Skeletal muscle cell (primary cell): ENCODE measurements around the gene TP53I11.

Experiments
- DNase-seq: peaks from one replicate; pipeline ENCODE4 v3.0.0-alpha.2; 2010; ENCODE audit warnings: low read depth
- H3K4me3 ChIP-seq: 2 replicates; pipeline ENCODE4 v1.5.1; 2011; ENCODE audit warnings: low read depth, mild to moderate bottlenecking, control low read depth, low read length, moderate library complexity

TP53I11 gene

DNA sequence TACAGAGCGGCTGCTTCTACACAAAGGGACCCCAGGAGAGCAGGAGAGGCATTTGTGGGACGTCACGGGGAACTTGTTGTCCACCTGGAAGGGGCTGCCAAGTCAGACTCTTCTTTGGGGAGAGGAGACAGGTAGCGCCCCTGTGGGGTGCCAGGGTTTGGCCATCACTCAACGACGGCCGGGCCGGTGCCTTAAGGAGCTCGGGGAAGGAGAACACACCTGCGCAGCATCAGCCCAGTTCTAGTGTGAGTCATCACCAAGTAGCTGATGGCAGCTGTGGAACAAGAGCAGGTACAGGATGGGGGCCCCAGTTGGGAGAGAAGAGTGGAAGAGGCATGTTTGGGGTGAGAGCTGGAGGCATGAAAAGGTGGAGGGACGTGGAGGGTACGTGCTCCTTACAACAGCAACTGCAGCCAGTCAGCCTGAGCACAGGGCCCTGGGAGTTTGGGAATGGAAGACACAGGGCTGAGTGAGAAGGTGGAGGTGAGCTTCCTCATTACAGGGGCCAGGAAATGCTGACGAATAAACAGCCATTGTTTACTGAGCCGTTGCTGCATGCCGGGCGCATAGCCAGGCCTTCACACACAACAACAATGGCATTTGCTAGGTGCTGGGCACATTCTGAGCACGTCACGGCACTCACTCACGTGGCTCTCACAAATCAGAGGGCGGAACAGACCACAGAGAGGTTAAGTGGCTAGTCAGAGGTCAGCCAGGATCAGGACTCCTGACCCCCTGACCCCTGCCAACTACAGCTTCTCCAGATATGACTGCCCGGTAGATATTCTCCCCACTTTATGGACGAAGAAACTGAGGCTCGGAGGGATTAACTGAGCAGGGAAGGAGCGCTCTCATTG is 29.1 kb upstream of the TP53I11 start:
- no peak overlapping the region for H3K4me3 ChIP-seq
- DNase-seq: no peak

DNA sequence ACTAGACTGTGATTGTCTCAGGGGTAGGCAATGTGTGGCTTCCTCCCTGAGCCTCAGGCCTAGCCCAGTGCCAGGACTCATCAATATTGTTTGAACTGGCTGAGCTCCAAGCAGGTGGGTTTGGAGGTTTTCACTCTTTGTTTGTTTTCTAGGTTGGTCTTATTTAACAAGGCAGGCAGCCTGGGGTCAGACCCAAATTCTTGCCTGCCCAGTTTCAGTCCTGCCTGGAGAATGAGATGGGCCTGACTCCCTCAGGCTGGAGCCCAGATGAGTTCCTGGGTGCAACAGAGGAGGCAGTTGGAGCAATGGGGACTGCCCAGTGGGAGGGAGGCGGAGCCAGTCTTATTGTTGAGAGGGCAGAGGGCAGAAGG is 28.3 kb upstream of the TP53I11 start:
- no peak overlapping the region for H3K4me3 ChIP-seq
- no peak for DNase-seq

GRCh38 chr11:44978274-44978960 is 27.7 kb upstream of the TP53I11 start:
- H3K4me3 ChIP-seq: no peak overlapping the region
- no peak for DNase-seq

DNA sequence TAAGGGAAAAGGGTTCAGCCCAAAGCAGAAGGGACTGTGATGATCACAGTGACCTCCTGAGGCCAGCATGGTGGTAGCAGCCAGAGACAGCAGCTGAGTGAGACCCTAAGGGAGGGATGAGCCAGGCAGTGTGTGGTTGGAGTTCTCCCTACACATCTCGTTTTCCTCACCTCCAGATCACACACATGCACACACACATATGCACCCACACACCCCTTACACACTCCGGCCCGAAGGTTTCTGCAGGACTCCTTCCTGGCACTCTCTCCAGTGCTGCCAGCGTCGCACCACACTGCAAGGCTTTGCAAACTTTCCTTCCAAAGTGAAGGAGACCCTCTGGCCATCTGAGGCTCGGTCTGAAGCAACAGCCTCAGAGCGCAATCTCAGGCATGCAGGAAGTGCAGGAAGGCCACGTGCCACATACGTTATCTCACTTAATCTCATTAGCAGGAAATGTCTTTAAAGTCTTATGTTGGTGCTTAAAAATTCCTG is 26.9 kb upstream of the TP53I11 start:
- H3K4me3 ChIP-seq: no peak overlapping the region
- DNase-seq: no peak

DNA sequence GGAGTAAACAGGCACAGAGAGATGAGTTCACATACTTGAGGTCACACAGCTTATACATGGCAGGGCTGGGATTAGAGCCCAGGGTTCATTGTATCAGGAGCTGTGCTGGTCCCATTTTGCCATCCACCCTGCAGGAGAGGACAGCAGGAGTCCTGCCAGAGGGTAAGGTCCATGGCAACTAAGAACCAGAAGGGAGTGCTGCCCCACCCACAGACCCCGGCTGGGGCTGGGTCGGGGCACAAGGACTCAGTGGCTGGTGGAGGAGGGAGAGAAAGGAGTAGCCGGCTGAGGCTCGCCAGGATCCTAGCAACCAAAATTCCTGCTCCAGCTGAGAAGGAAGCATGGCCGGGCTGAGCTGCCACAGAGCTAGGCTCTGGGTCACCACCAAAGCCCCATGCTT is 25.9 kb upstream of the TP53I11 start:
- DNase-seq: no peak
- H3K4me3 ChIP-seq: no peak overlapping the region

GRCh38 chr11:44974402-44975000 is 23.8 kb upstream of the TP53I11 start:
- DNase-seq: no peak
- H3K4me3 ChIP-seq: no peak overlapping the region

GRCh38 chr11:44973632-44974401 is 23.1 kb upstream of the TP53I11 start:
- H3K4me3 ChIP-seq: no peak overlapping the region
- no peak for DNase-seq

GRCh38 chr11:44972746-44973435 is 22.2 kb upstream of the TP53I11 start:
- DNase-seq: no peak
- H3K4me3 ChIP-seq: no peak overlapping the region

- DNase-seq: no peak
- H3K4me3 ChIP-seq: no peak overlapping the region
Observed at GRCh38 chr11:44971185-44971584, 20.5 kb upstream of the TP53I11 start.

DNA sequence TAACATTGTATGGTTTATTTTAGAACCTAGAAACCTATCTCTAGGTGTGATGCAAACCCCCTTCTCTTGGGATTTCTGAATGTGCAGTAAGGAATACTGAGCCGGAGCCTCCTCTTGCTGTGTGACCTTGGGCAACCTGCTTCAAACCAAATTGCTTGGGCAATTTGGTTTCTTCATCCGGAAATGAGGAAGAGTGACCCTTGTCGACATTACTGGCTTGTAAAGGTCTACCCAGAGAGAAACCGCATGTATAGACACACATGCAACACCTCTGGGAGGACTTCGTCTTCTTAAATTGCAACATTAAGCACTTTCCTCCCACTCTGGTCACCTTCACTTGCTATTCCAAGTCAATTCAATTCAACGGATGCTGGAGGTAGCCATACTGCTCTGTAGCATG is 19.6 kb upstream of the TP53I11 start:
- no peak overlapping the region for H3K4me3 ChIP-seq
- DNase-seq: no peak

DNA sequence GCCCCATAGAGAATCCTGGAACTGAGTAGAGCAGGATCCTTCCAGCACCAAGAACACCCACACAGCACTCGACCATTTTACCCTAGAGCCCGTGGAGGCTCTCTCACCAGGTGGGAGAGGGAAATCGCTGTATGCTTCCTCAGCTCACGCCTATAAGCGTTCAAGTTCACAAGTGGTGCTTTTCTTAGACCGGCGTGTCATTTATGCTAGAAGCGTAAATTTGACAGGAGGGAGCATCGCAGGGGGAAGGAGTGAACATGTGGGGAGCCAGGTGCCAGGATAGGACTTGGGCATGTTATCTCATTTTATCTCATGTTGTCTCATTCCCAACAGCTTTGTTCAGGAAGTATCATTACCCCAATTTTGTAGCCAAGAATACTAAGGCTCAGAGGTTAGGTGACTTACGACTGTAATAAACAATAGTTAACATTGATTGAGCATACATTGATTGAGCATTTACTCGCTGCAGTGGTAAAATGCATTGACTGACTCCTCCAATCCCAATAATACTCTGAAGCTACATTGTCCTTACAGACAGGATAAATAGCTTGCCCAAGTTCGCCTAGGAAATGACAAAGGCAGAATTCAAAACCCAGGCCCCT is 19.1 kb upstream of the TP53I11 start:
- no peak overlapping the region for H3K4me3 ChIP-seq
- no peak for DNase-seq

DNA sequence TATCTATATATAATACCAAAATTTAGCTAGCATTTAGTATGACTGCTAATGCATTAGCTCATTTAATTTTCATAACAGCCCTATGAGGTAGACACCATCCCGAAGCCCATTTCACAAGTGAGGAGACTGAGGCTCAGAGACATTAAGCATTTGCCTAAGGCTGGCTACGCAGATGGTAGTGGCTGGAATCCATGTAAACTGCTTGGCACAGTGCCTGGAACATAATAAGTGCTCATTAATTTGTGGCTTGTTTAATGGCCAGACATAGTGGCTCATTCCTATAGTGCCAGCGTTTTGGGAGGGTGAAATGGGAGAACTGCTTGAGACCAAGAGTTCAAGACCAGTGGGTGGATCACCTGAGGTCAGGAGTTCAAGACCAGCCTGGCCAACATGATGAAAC is 17.8 kb upstream of the TP53I11 start:
- DNase-seq: no peak

DNA sequence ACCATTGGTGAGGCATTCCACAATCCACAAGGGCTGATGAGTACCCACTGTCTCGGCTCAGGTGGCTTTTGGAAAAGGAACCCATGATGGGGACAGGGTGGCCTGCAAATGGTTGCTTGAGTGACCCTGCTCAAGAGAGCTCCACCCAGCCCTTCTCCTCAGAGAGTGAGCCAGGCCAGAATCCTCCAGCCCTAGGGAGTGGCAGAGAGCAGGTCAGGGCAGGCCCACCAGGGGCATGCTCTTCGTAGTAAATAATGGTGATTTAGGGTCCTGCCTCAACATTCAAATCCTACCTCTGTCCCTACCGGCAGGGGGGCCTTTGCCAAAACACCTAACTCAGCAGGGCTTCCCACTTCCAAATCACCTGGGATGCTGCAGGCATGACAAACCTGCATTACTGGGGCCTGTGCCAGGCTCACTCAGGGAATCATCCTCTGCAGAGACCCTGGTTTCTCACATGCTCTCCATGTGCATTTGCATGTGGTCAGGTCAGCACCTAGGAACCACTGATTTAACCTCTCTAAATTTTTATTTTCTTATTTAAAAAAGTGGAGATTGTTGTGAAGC is 17.3 kb upstream of the TP53I11 start:
- no peak for DNase-seq
- H3K4me3 ChIP-seq: no peak overlapping the region

More for the DNA sequence above, 17.8 kb upstream of the TP53I11 start:
- H3K4me3 ChIP-seq: no peak overlapping the region

DNA sequence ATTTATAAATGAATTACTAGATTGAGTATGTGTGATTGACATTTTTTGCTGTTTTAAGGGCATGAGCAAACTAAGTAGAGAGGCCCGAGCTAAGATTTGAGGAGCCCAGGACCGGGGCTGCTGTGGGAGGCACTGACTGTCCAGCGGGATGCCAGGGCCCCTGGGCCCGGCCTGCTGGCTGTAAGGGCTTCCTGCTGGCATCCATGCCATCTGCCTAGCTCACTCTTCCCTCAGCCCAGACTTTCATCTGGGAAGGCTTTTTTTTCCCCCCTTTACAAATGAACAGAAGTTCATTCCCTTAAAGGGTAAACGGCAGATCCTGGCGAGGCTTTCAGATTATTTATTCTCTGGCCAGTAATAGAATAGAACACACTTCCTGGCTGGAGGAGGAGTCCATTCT is 16.0 kb upstream of the TP53I11 start:
- DNase-seq: no peak
- H3K4me3 ChIP-seq: no peak overlapping the region

- DNase-seq: no peak
- H3K4me3 ChIP-seq: no peak overlapping the region
Observed at GRCh38 chr11:44964526-44965209, 14.0 kb upstream of the TP53I11 start.

- DNase-seq: no peak
- H3K4me3 ChIP-seq: no peak overlapping the region
Observed at GRCh38 chr11:44963948-44964347, 13.3 kb upstream of the TP53I11 start.

DNA sequence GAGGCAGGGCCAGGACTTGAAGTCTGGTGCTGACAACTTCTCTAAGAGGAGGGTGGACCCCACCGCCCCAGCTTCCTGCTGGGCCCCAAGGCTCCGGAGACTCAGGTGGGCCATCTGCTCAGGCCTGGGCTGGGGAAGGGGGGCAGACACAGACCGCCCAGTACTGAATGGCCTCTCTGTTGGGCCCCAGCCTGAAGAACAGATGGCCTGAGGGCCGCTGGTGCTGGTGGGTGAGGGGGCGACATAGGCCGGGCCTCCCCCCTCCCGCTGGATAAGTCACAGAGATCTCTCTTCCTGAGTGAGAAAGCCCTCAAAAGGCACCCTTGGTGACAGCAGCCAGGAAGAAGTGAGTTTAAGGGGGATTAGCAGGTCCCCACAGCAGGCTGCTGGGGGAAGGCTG is 12.5 kb upstream of the TP53I11 start:
- H3K4me3 ChIP-seq: no peak overlapping the region
- no peak for DNase-seq

DNA sequence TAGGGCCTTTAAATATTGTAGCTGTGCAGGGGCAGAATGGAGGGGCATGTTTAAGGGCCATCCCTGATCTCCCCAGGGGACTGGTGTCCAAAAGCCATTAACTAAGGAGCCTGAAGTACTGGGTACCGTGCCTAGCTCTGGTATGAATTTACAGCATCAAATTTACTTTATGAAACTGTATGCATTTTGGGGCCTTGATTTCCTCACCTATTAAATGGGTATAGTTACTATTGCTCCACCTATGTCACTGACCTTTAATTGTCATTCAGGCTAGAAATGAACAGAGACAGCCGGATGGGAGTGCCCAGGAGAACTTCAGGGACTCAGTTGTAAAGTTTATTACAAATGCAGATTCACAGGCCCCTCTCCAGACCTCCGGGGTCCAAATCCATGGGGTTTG is 11.8 kb upstream of the TP53I11 start:
- no peak for DNase-seq
- H3K4me3 ChIP-seq: no peak overlapping the region
